IMR-90 (cell line): ENCODE measurements around the gene PRRG1.

Source experiments
- CEBPB ChIP-seq: IDR thresholded peaks from 2 replicates; pipeline ENCODE4 v1.6.1; 2012; ENCODE audit warnings: low read depth, low read length, improper control_type of control experiment
- CTCF ChIP-seq: conservative IDR thresholded peaks from 2 replicates; pipeline ENCODE4 v1.5.1; 2012; ENCODE audit warnings: mild to moderate bottlenecking, low read depth, low read length, improper control_type of control experiment
- POLR2A ChIP-seq: IDR thresholded peaks from 2 replicates; pipeline ENCODE4 v1.6.1; 2012; ENCODE audit warnings: mild to moderate bottlenecking, low read depth, low read length
- SMC3 ChIP-seq: fragments of 150-350 bp; IDR thresholded peaks from 2 replicates; pipeline ENCODE4 v1.6.1; 2016; ENCODE audit warnings: low read depth, mild to moderate bottlenecking, antibody characterized with exemption, low read length, moderate library complexity

GRCh38 chrX:37504991-37505390, 155.8 kb downstream of the PRRG1 start:
- TF ChIP-seq CTCF, result no peak
- no peak for TF ChIP-seq SMC3
- TF ChIP-seq POLR2A, result no peak
- no peak for TF ChIP-seq CEBPB
